K562 (cell line): ENCODE measurements around the gene ZNF775. TPM values are rescaled to one million over a fixed set of nuclear protein-coding genes. Genes with fewer than 3 reads are reported as not detected.

Experiments used
- AFF4 ChIP-seq: sonication (generic); formaldehyde crosslinking; IDR thresholded peaks from 2 replicates; pipeline ENCODE4 v1.8.0; 2023; ENCODE audit warnings: mild to moderate bottlenecking, missing genetic modification reagents
- BCLAF1 ChIP-seq, 2 experiments: fragments of 450-650 bp in 1 of 2; IDR thresholded peaks; 2 replicates each; pipeline ENCODE4 v1.6.1; 2011 to 2017; ENCODE audit warnings: low read depth in 2 of 2, antibody characterized with exemption in 1 of 2, borderline replicate concordance in 1 of 2, low read length in 1 of 2, mild to moderate bottlenecking in 1 of 2, mixed read lengths in 1 of 2; ENCODE audit not compliant: control insufficient read depth in 1 of 2
- L3MBTL2 ChIP-seq: fragments of 450-650 bp; IDR thresholded peaks from 2 replicates; pipeline ENCODE4 v1.6.1; 2016; ENCODE audit warnings: mild to moderate bottlenecking, moderate library complexity
- MAZ ChIP-seq, 2 experiments: fragments of 450-650 bp in 1 of 2; sonication (generic) in 1 of 2; formaldehyde crosslinking; IDR thresholded peaks in 1 of 2; conservative IDR thresholded peaks in 1 of 2; 2 replicates each; pipeline versions ENCODE4 v1.4.0 to v1.5.0; 2020; ENCODE audit warnings: mild to moderate bottlenecking in 1 of 2, missing genetic modification reagents in 1 of 2
- NFRKB ChIP-seq: fragments of 450-650 bp; IDR thresholded peaks from 2 replicates; pipeline ENCODE4 v1.6.1; 2016; ENCODE audit warnings: low read depth
- ZMIZ1 ChIP-seq, 2 experiments: fragments of 150-350 bp in 1 of 2; IDR thresholded peaks; 2 replicates each; pipeline ENCODE4 v1.6.1; 2012 to 2016; ENCODE audit warnings: low read depth in 2 of 2, low read length in 2 of 2, mild to moderate bottlenecking in 1 of 2, moderate library complexity in 1 of 2
- ZNF23 ChIP-seq: fragments of 250-450 bp; sonication (Bioruptor Pico); IDR thresholded peaks from 2 replicates; pipeline ENCODE4 v1.4.0; 2020; ENCODE audit warnings: mild to moderate bottlenecking
- ZNF551 ChIP-seq: fragments of 250-450 bp; sonication (Bioruptor Pico); IDR thresholded peaks from 2 replicates; pipeline ENCODE4 v1.5.0; 2021; ENCODE audit warnings: mild to moderate bottlenecking, moderate library complexity
- polyA plus RNA-seq, 8 experiments: library from polyadenylated mRNA; depleted of rRNA in 4 of 8; stranded (reverse) in 5 of 8; unstranded in 3 of 8; fragments of >200 nt; fragmentation: Nextera tagmentation in 2 of 8; fragmentation: Illumina TruSeq in 1 of 8; extraction: Ambion mirVana in 2 of 8; extraction: Trizol in 1 of 8; gene quantifications; 2 replicates each; pipeline versions ENCODE4 v1.2.1 to v1.2.3, GENCODE V29; 2011 to 2014; ENCODE audit warnings: inconsistent platforms in 1 of 8, missing spikeins in 1 of 8
- total RNA-seq, 7 experiments: library from RNA; depleted of rRNA in 6 of 7; stranded (reverse); fragments of >200 nt in 6 of 7; fragmentation: Illumina TruSeq in 2 of 7; extraction: Trizol in 2 of 7; gene quantifications; 2 replicates each; pipeline versions ENCODE4 v1.2.1 to v1.2.3, GENCODE V29; 2011 to 2021; ENCODE audit warnings: low replicate concordance in 1 of 7

The ZNF775 gene
- total and polyA plus RNA-seq, 9 of the 15 experiments (the other 6 are each of a cell fraction or from before 2014, with no cell fraction given), result 0.04 to 18.7 (median 4.9) TPM

GRCh38 chr7:150420987-150421674, 42.0 kb downstream of the ZNF775 start (continued):
- no peak for TF ChIP-seq BCLAF1 (IDR thresholded peaks at IDR 0.05; ENCODE audit: borderline replicate concordance in 1 of 2, control insufficient read depth in 1 of 2, low read depth in 2 of 2, low read length in 1 of 2)
- no peak for TF ChIP-seq ZNF23
- TF ChIP-seq ZNF551 (CRISPR knock-in tag), result no peak
- peak; percentile 22 to 59; a peak in 2 of 4 replicates for TF ChIP-seq MAZ (CRISPR knock-in tag; conservative IDR thresholded peaks at IDR 0.05 in 1 of 2, IDR thresholded peaks at IDR 0.05 in 1 of 2)
- peak; percentile 62 for TF ChIP-seq L3MBTL2
- no peak for TF ChIP-seq NFRKB
- TF ChIP-seq ZMIZ1 (IDR thresholded peaks at IDR 0.05; ENCODE audit: low read depth in 2 of 2, low read length in 2 of 2), result peak in 1 of 2 experiments; percentile 40; a peak in 2 of 4 replicates
- peak; percentile 68; the same call in 1 of the 2 replicates for TF ChIP-seq AFF4
